Upper lobe of left lung (tissue), 4 donors: ENCODE results near the gene PEX26.

ENCODE experiments used
- CTCF ChIP-seq, 6 experiments: fragments of 450-650 bp in 4 of 6; fragments of 200-600 bp in 2 of 6; sonication (generic) in 2 of 6; IDR thresholded peaks; one replicate each; pipeline ENCODE4 v1.5.1; 2016 to 2019; ENCODE audit warnings: antibody characterized with exemption in 6 of 6
- POLR2A ChIP-seq, 4 donors: fragments of 450-650 bp; IDR thresholded peaks; one replicate each; pipeline ENCODE4 v1.5.1; 2016 to 2017; ENCODE audit warnings: antibody characterized with exemption in 4 of 4, mild to moderate bottlenecking in 2 of 4

GRCh38 chr22:18120857-18121256 is 43.1 kb downstream of the PEX26 start:
- TF ChIP-seq POLR2A (IDR thresholded peaks at IDR 0.05) (no peak), CTCF (IDR thresholded peaks at IDR 0.05) (no peak)
